Neural progenitor cell (in vitro differentiated cells): Measurements from ENCODE around the gene PLA2G4E. TPM values are rescaled to one million over a fixed set of nuclear protein-coding genes. Genes with fewer than 3 reads are reported as not detected.

Experiments
- DNase-seq: peaks from one replicate; pipeline ENCODE4 v3.0.0-alpha.2; 2016; ENCODE audit warnings: low spot score
- H2AFZ ChIP-seq: fragments of 200-600 bp; sonication (generic); replicated peaks from 2 replicates; pipeline ENCODE4 v1.6.1; 2016; ENCODE audit warnings: antibody characterized with exemption
- H3F3A ChIP-seq: fragments of 200-600 bp; sonication (generic); 2 replicates; pipeline ENCODE4 v1.6.1; 2016; ENCODE audit warnings: antibody characterized with exemption, low read depth
- H3K27ac ChIP-seq: fragments of 200-600 bp; sonication (generic); 2 replicates; pipeline ENCODE4 v1.5.1; 2016; ENCODE audit warnings: mild to moderate bottlenecking
- H3K27me3 ChIP-seq: fragments of 200-600 bp; sonication (generic); 2 replicates; pipeline ENCODE4 v1.6.1; 2016; ENCODE audit warnings: mild to moderate bottlenecking, moderate library complexity
- H3K36me3 ChIP-seq: fragments of 200-600 bp; sonication (generic); 2 replicates; pipeline ENCODE4 v1.5.1; 2016
- H3K4me1 ChIP-seq: fragments of 200-600 bp; sonication (generic); 2 replicates; pipeline ENCODE4 v1.6.1; 2016; ENCODE audit warnings: mixed run types
- H3K4me2 ChIP-seq: fragments of 200-600 bp; sonication (generic); 2 replicates; pipeline ENCODE4 v1.6.1; 2016
- H3K4me3 ChIP-seq: fragments of 200-600 bp; sonication (generic); 2 replicates; pipeline ENCODE4 v1.5.1; 2016
- H3K79me2 ChIP-seq: fragments of 200-600 bp; sonication (generic); 2 replicates; pipeline ENCODE4 v1.6.1; 2016; ENCODE audit warnings: low read depth
- H3K9ac ChIP-seq: fragments of 200-600 bp; sonication (generic); 2 replicates; pipeline ENCODE4 v1.6.1; 2016
- H3K9me3 ChIP-seq: fragments of 200-600 bp; sonication (generic); 2 replicates; pipeline ENCODE4 v1.5.1; 2016; ENCODE audit warnings: low read depth
- H4K20me1 ChIP-seq: fragments of 200-600 bp; sonication (generic); 2 replicates; pipeline ENCODE4 v1.6.1; 2016; ENCODE audit warnings: low read depth
- H3K27ac Mint-ChIP-seq: 3 replicates; pipeline ENCODE4 v1.8.0; 2021; ENCODE audit warnings: mixed read lengths
- H3K27me3 Mint-ChIP-seq: 2 replicates; pipeline ENCODE4 v1.8.0; 2022; ENCODE audit warnings: low read depth, mild to moderate bottlenecking, inconsistent platforms, moderate library complexity, mixed read lengths; ENCODE audit not compliant: insufficient read depth
- H3K36me3 Mint-ChIP-seq: 3 replicates; pipeline ENCODE4 v1.8.0; 2021; ENCODE audit warnings: mixed read lengths
- H3K4me1 Mint-ChIP-seq: 3 replicates; pipeline ENCODE4 v1.8.0; 2021; ENCODE audit warnings: mixed read lengths
- H3K4me3 Mint-ChIP-seq: 3 replicates; pipeline ENCODE4 v1.8.0; 2021; ENCODE audit warnings: mild to moderate bottlenecking, moderate library complexity, mixed read lengths
- H3K9me3 Mint-ChIP-seq: 3 replicates; pipeline ENCODE4 v1.8.0; 2020; ENCODE audit warnings: mixed read lengths
- EZH2 ChIP-seq: fragments of 200-600 bp; sonication (generic); IDR thresholded peaks from 2 replicates; pipeline ENCODE4 v1.6.1; 2017; ENCODE audit warnings: antibody characterized with exemption, mild to moderate bottlenecking, moderate library complexity
- EZH2phosphoT487 ChIP-seq: fragments of 200-600 bp; sonication (generic); IDR thresholded peaks from 2 replicates; pipeline ENCODE4 v1.6.1; 2017; ENCODE audit warnings: antibody characterized with exemption
- total RNA-seq: library from RNA; depleted of rRNA; stranded (reverse); fragments of >200 nt; gene quantifications from 2 replicates; pipeline ENCODE4 v1.2.3, GENCODE V29; 2015; ENCODE audit warnings: low replicate concordance
- TF ChIP-seq, protein P1 (sequence below): fragments of 200-600 bp; sonication (generic); IDR thresholded peaks from 2 replicates; pipeline ENCODE4 v1.5.1; 2017; ENCODE audit warnings: antibody characterized with exemption, mild to moderate bottlenecking

The PLA2G4E gene
- total RNA-seq, 1 donor from 2014 or later, result not detected

DNA sequence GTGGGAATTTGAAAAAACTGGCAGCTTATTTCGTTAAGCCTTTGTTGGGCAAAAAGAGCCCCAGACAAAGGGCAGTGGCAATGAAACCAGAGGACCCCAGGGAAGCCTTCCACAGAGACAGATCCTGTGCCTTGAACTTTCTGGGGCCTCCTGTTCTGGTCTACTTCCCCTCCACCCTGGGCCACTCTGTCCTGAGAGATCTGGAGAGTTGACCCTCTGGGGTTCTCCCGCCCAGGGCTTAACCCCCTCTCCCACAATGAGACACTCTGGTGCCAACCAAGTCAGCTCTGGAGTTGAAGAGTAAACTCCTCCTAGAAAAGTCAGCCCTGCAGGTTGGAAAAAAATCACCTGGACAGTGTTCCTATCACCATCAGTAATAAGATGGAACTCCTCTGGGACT, 69.3 kb downstream of the PLA2G4E start:
- Histone ChIP-seq H3K4me2 (no peak overlapping the region), H3K4me3 (no peak overlapping the region), H3K27ac (no peak overlapping the region), H3F3A (no peaks in the 10 kb centered on the region), H3K9ac (no peak overlapping the region), H3K9me3 (no peaks in the 10 kb centered on the region), H3K79me2 (peaks cover 11% of the 10 kb centered on the region), H2AFZ (no peak overlapping the region), H3K4me1 (peaks cover 5% of the 10 kb centered on the region), H3K27me3 (no peaks in the 10 kb centered on the region), H3K36me3 (no peaks in the 10 kb centered on the region), H4K20me1 (peaks cover 5% of the 10 kb centered on the region)
- Mint-ChIP-seq H3K27ac (no peak overlapping the region), H3K9me3 (no peaks in the 10 kb centered on the region), H3K4me1 (peaks cover 27% of the 10 kb centered on the region), H3K36me3 (peaks cover 4% of the 10 kb centered on the region), H3K4me3 (no peak overlapping the region), H3K27me3 (peaks cover 5% of the 10 kb centered on the region)
- no peak for DNase-seq
- TF ChIP-seq EZH2 (no peak), EZH2phosphoT487 (no peak)
- TF ChIP-seq, protein P1, sequence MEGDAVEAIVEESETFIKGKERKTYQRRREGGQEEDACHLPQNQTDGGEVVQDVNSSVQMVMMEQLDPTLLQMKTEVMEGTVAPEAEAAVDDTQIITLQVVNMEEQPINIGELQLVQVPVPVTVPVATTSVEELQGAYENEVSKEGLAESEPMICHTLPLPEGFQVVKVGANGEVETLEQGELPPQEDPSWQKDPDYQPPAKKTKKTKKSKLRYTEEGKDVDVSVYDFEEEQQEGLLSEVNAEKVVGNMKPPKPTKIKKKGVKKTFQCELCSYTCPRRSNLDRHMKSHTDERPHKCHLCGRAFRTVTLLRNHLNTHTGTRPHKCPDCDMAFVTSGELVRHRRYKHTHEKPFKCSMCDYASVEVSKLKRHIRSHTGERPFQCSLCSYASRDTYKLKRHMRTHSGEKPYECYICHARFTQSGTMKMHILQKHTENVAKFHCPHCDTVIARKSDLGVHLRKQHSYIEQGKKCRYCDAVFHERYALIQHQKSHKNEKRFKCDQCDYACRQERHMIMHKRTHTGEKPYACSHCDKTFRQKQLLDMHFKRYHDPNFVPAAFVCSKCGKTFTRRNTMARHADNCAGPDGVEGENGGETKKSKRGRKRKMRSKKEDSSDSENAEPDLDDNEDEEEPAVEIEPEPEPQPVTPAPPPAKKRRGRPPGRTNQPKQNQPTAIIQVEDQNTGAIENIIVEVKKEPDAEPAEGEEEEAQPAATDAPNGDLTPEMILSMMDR, result no peak

DNA sequence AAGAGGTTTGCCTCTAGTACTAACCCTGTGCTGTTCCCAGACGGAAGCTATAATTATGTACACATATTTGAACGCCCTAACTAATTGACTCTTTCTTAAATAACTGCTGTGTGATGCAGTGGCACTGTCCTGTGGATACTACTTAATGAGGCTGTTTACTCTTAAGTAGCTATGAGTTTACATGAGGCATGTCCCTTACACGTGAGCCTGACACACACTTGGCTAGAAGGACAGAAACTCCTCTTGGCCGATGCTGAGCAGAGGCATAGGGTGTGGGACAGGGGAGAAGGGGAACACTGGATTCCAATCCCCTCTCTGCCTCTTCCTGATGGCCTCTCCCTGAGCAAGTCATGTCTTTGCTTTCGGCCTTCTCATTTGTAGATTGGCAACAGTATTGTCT, 70.4 kb downstream of the PLA2G4E start:
- Histone ChIP-seq H3K79me2 (peaks cover 6% of the 10 kb centered on the region), H3K27me3 (no peaks in the 10 kb centered on the region), H3K9me3 (no peaks in the 10 kb centered on the region), H3K4me2 (no peak overlapping the region), H3K4me3 (no peak overlapping the region), H2AFZ (no peak overlapping the region), H3K4me1 (peaks cover 5% of the 10 kb centered on the region), H3F3A (no peaks in the 10 kb centered on the region), H4K20me1 (peaks cover 5% of the 10 kb centered on the region), H3K27ac (no peak overlapping the region), H3K9ac (no peak overlapping the region), H3K36me3 (no peaks in the 10 kb centered on the region)
- peaks cover 28% of the 10 kb centered on the region for H3K4me1 Mint-ChIP-seq
- no peak overlapping the region for H3K4me3 Mint-ChIP-seq
- DNase-seq, result no peak
- peaks cover 4% of the 10 kb centered on the region for H3K27me3 Mint-ChIP-seq
- TF ChIP-seq EZH2phosphoT487 (no peak), EZH2 (no peak)
- TF ChIP-seq, protein P1, result no peak
- peaks cover 4% of the 10 kb centered on the region for H3K36me3 Mint-ChIP-seq
- peak overlapping the region; percentile 85 for H3K27ac Mint-ChIP-seq
- H3K9me3 Mint-ChIP-seq, result no peaks in the 10 kb centered on the region

DNA sequence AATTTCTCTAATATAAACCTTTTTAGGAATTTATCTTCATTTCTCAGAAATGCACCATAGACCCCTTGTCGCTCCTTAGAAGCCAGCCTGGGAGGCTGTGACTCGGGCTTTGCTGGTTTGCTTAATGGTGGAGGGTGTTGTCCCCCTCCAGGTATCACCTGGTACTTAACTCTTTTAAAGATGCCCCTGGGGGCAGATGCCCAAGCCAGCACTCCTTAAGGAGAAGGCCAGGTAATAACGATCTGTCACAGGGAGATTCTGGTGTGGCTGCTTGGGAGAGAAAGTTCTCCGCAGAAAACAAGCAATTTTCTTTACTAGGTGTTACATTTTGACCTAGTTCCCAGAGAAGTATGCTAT, 70.7 kb downstream of the PLA2G4E start:
- Mint-ChIP-seq H3K4me1 (peaks cover 32% of the 10 kb centered on the region), H3K36me3 (peaks cover 4% of the 10 kb centered on the region), H3K27ac (no peak overlapping the region), H3K4me3 (no peak overlapping the region), H3K9me3 (no peaks in the 10 kb centered on the region), H3K27me3 (peaks cover 2% of the 10 kb centered on the region)
- Histone ChIP-seq H3F3A (no peaks in the 10 kb centered on the region), H3K36me3 (no peaks in the 10 kb centered on the region), H3K4me1 (peaks cover 5% of the 10 kb centered on the region), H3K27me3 (no peaks in the 10 kb centered on the region), H3K4me2 (no peak overlapping the region), H2AFZ (no peak overlapping the region), H3K4me3 (no peak overlapping the region), H3K27ac (no peak overlapping the region), H3K9ac (no peak overlapping the region), H3K79me2 (peaks cover 2% of the 10 kb centered on the region), H3K9me3 (no peaks in the 10 kb centered on the region), H4K20me1 (peaks cover 5% of the 10 kb centered on the region)
- TF ChIP-seq, protein P1, result no peak
- TF ChIP-seq EZH2phosphoT487 (no peak), EZH2 (no peak)
- no peak for DNase-seq
